Suppressor macrophage treated with lipopolysaccharide for 4 hours (primary cell): ENCODE measurements around the gene TTC4.

ENCODE experiments used
- DNase-seq: peaks from one replicate; pipeline ENCODE4 v3.0.0-alpha.2; 2020

Gene TTC4

GRCh38 chr1:54787604-54788003, 71.9 kb downstream of the TTC4 start:
- DNase-seq, result no peak

GRCh38 chr1:54788459-54788858, 72.8 kb downstream of the TTC4 start:
- no peak for DNase-seq

DNA sequence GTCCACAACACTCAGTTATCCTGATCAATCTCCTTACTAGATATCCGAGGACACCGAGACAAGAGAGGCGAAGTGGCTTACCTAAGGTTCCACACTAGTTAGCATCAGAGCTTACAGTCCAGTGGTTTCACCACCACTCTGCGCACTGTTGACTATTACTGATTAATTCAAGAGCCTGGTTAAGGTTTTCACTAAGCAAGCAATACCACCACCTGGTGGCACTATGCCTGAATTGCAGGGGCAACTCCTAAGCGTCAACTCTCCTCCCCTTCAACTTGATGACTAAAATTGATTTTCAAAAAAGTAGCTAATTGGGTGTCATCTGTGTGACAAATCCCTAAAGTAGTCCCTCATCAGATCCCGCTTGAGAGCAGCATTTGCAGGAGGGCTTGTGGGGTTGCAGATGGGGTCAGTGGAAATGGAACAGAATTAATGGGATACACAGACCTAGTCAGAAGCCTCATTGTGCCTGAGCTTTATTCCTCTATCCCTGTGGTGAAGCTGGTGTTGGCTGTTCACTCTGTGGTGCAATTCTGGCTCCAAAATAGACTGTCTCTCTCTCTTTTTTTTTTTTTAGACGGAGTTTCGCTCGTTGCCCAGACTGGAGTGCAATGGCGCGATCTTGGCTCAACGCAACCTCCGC, 76.3 kb downstream of the TTC4 start:
- peak; percentile 74 for DNase-seq
